Caco-2 (cell line): ENCODE measurements around the gene TM4SF20. TPM values are rescaled to one million over a fixed set of nuclear protein-coding genes. Genes with fewer than 3 reads are reported as not detected.

Experiments
- BruUV-seq: library from RNA; stranded (reverse); fragments of 400-500 nt; replicated peaks from 2 replicates; lab custom pipeline; 2021; lab: Mats Ljungman, UMichigan
- CTCF ChIA-PET: fragments of 300-600 bp; sonication (Branson Sonifier 250); formaldehyde crosslinking; loops from one replicate; lab custom pipeline; 2022; ENCODE audit warnings: antibody characterized with exemption; lab: Charles Lee
- POLR2A ChIA-PET: fragments of 300-600 bp; sonication (Branson Sonifier 250); formaldehyde crosslinking; loops from one replicate; lab custom pipeline; 2022; ENCODE audit warnings: antibody characterized with exemption; lab: Charles Lee
- DNase-seq, 2 experiments: peaks; one replicate each; pipeline versions ENCODE4 v3.0.0 to v3.0.0-alpha.2; 2020 to 2022
- H3K27me3 ChIP-seq: replicated peaks from 2 replicates; pipeline ENCODE4 v1.6.0; 2011; ENCODE audit warnings: low read length; ENCODE audit not compliant: control insufficient read depth, insufficient read depth
- H3K36me3 ChIP-seq: 2 replicates; pipeline ENCODE4 v1.5.1; 2011; ENCODE audit warnings: low read length; ENCODE audit not compliant: control insufficient read depth, insufficient read depth
- H3K4me1 ChIP-seq: fragments of 250-450 bp; sonication (Bioruptor Pico); 2 replicates; pipeline ENCODE4 v1.5.1; 2020; ENCODE audit warnings: mild to moderate bottlenecking
- H3K4me3 ChIP-seq: 2 replicates; pipeline ENCODE4 v1.5.1; 2011; ENCODE audit warnings: low read depth, mild to moderate bottlenecking, control low read depth, low read length
- H3K9me3 ChIP-seq: fragments of 250-450 bp; sonication (Bioruptor Pico); 2 replicates; pipeline ENCODE4 v1.5.1; 2020; ENCODE audit warnings: mild to moderate bottlenecking, moderate library complexity
- H3K27ac Mint-ChIP-seq: one replicate; pipeline ENCODE4 v1.8.0; 2022; ENCODE audit warnings: mixed read lengths; ENCODE audit not compliant: unreplicated experiment
- H3K27me3 Mint-ChIP-seq: one replicate; pipeline ENCODE4 v1.8.0; 2022; ENCODE audit warnings: mixed read lengths; ENCODE audit not compliant: insufficient read depth, unreplicated experiment
- H3K36me3 Mint-ChIP-seq: one replicate; pipeline ENCODE4 v1.8.0; 2022; ENCODE audit warnings: mild to moderate bottlenecking, mixed read lengths; ENCODE audit not compliant: insufficient read depth, unreplicated experiment
- H3K4me1 Mint-ChIP-seq: one replicate; pipeline ENCODE4 v1.8.0; 2022; ENCODE audit warnings: low read depth, mixed read lengths; ENCODE audit not compliant: unreplicated experiment
- H3K4me3 Mint-ChIP-seq: one replicate; pipeline ENCODE4 v1.8.0; 2022; ENCODE audit warnings: mild to moderate bottlenecking, moderate library complexity, mixed read lengths; ENCODE audit not compliant: unreplicated experiment
- H3K9me3 Mint-ChIP-seq: one replicate; pipeline ENCODE4 v1.8.0; 2022; ENCODE audit warnings: mixed read lengths; ENCODE audit not compliant: unreplicated experiment
- intact Hi-C: fragments of 100-400 bp; cut with micrococcal nuclease; formaldehyde crosslinking; loops from one replicate; pipeline ENCODE4 v1.10.0; 2022; ENCODE audit not compliant: unreplicated experiment
- total RNA-seq: library from RNA; stranded (reverse); gene quantifications from 2 replicates; pipeline ENCODE4 v1.2.3, GENCODE V29; 2022
- TF ChIP-seq, protein P1 (sequence below), 2 experiments: fragments of 200-600 bp in 1 of 2; IDR thresholded peaks; 1 replicate in 1 of 2; 2 replicates in 1 of 2; pipeline versions ENCODE4 v1.5.1 to v1.8.0; 2011 to 2022; ENCODE audit warnings: antibody characterized with exemption in 1 of 2, control low read depth in 1 of 2, inconsistent platforms in 1 of 2, low read depth in 1 of 2, low read length in 1 of 2, mild to moderate bottlenecking in 1 of 2, moderate library complexity in 1 of 2; ENCODE audit not compliant: insufficient read depth in 1 of 2, severe bottlenecking in 1 of 2, unreplicated experiment in 1 of 2

Gene TM4SF20
- total RNA-seq, 1 experiment from 2014 or later, result 0.20 TPM

DNA sequence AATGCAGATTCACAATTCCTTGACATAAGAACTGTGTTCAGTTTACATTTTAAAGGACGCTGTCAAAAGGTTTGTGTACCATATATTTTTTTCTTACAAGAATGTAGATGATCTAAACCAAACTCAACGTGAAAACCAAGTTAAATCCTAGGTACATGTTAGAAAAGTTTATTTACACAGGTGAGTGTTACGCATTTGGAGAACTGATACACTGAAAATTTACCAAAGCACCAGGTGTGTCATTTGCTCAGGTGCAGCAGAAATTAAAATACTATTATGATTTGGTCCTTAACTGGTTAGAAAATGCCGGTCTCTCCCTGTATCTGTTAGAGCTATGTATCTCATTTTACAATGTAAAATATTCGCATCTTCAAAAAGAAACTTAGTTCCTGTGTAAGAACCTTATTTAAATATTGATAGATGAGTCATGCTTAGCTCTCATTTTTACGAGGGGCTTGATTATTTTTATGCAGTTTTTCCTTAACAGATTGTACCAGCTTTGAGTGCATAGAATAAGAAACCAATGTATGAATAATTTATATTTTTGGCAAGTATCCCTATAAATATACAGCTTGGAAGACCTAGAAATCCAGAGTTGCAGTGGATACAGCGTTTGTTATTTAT, 29.0 kb downstream of the TM4SF20 start:
- Mint-ChIP-seq H3K4me3 (no peak overlapping the region), H3K9me3 (no peaks in the 10 kb centered on the region), H3K27ac (no peak overlapping the region), H3K4me1 (no peaks in the 10 kb centered on the region), H3K27me3 (no peaks in the 10 kb centered on the region), H3K36me3 (peaks cover 40% of the 10 kb centered on the region)
- no peaks in the 10 kb centered on the region for H3K4me1 ChIP-seq
- TF ChIP-seq, protein P1, sequence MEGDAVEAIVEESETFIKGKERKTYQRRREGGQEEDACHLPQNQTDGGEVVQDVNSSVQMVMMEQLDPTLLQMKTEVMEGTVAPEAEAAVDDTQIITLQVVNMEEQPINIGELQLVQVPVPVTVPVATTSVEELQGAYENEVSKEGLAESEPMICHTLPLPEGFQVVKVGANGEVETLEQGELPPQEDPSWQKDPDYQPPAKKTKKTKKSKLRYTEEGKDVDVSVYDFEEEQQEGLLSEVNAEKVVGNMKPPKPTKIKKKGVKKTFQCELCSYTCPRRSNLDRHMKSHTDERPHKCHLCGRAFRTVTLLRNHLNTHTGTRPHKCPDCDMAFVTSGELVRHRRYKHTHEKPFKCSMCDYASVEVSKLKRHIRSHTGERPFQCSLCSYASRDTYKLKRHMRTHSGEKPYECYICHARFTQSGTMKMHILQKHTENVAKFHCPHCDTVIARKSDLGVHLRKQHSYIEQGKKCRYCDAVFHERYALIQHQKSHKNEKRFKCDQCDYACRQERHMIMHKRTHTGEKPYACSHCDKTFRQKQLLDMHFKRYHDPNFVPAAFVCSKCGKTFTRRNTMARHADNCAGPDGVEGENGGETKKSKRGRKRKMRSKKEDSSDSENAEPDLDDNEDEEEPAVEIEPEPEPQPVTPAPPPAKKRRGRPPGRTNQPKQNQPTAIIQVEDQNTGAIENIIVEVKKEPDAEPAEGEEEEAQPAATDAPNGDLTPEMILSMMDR (IDR thresholded peaks at IDR 0.05; ENCODE audit: insufficient read depth in 1 of 2, low read depth in 1 of 2, low read length in 1 of 2, severe bottlenecking in 1 of 2, unreplicated experiment in 1 of 2), result no peak
- intact Hi-C loops, result no loop called here
- H3K9me3 ChIP-seq, result no peaks in the 10 kb centered on the region
- no peak for DNase-seq
- CTCF ChIA-PET, result no interaction called here
- POLR2A ChIA-PET, result no interaction called here
- no peaks in the 10 kb centered on the region for H3K27me3 ChIP-seq
- H3K36me3 ChIP-seq, result no peaks in the 10 kb centered on the region
- no TSS peak for BruUV-seq
- H3K4me3 ChIP-seq, result no peak overlapping the region

DNA sequence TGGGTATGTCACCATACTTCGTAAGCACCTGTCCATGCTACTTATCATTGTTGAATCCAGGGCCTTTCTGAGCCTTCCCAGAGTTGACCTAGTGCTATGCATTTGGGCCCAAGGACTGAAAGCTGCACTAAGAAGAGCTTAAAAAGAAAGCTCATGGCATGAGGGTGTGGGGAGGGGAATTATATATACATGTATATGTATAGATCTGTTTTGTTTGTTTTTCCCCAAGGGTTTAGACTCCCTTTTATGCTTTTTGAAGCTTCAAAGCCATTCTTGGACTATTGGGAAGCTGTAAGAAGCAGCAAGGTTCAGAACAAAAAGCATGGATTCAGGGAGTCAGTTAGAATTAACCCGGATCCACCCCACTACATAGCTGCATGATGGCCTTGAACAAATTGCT, 30.8 kb downstream of the TM4SF20 start:
- no peak for DNase-seq

DNA sequence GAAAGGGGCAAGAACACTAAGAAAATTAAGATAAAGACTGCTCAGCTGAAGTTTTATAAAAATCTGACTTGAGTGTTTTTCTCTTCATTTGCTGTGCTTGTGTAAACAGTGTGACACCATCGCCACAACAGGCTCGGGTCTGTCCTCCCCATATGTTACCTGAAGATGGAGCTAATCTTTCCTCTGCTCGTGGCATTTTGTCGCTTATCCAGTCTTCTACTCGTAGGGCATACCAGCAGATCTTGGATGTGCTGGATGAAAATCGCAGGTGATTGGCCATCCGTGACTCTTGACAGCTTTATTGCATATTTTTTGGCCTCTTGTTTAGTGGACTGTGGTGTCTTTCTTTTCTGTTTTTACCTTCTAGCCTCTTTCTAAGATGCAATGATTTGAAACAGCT, 32.0 kb downstream of the TM4SF20 start:
- Mint-ChIP-seq H3K27ac (no peak overlapping the region), H3K4me1 (no peaks in the 10 kb centered on the region), H3K4me3 (no peak overlapping the region), H3K36me3 (peaks cover 31% of the 10 kb centered on the region), H3K27me3 (no peaks in the 10 kb centered on the region), H3K9me3 (no peaks in the 10 kb centered on the region)
- H3K36me3 ChIP-seq, result no peaks in the 10 kb centered on the region
- CTCF ChIA-PET, result no interaction called here
- peak in 1 of 2 experiments; percentile 13 for DNase-seq
- H3K4me1 ChIP-seq, result no peaks in the 10 kb centered on the region
- POLR2A ChIA-PET, result no interaction called here
- TF ChIP-seq, protein P1 (IDR thresholded peaks at IDR 0.05; ENCODE audit: insufficient read depth in 1 of 2, low read depth in 1 of 2, low read length in 1 of 2, severe bottlenecking in 1 of 2, unreplicated experiment in 1 of 2), result no peak
- H3K4me3 ChIP-seq, result no peak overlapping the region
- intact Hi-C loops, result no loop called here
- no peaks in the 10 kb centered on the region for H3K9me3 ChIP-seq
- no peaks in the 10 kb centered on the region for H3K27me3 ChIP-seq
- no TSS peak for BruUV-seq

More for the DNA sequence above, 30.8 kb downstream of the TM4SF20 start:
- H3K27ac Mint-ChIP-seq, result no peak overlapping the region
- H3K9me3 ChIP-seq, result no peaks in the 10 kb centered on the region
- peaks cover 34% of the 10 kb centered on the region for H3K36me3 Mint-ChIP-seq
- H3K4me1 ChIP-seq, result no peaks in the 10 kb centered on the region
- H3K27me3 ChIP-seq, result no peaks in the 10 kb centered on the region
- no peak overlapping the region for H3K4me3 Mint-ChIP-seq
- H3K27me3 Mint-ChIP-seq, result no peaks in the 10 kb centered on the region
- no peaks in the 10 kb centered on the region for H3K36me3 ChIP-seq
- ChIA-PET POLR2A (interaction anchor here (0.6 to 0.7 kb wide), 2 partner anchors 12 to 325 kb away, joined by 3 read pairs; no protein-coding TSS in a partner anchor), CTCF (interaction anchor here (1.0 kb wide), 1 partner anchor 35 kb away, joined by 3 read pairs; no protein-coding TSS in a partner anchor)
- H3K4me1 Mint-ChIP-seq, result no peaks in the 10 kb centered on the region
- TF ChIP-seq, protein P1 (IDR thresholded peaks at IDR 0.05; ENCODE audit: insufficient read depth in 1 of 2, low read depth in 1 of 2, low read length in 1 of 2, severe bottlenecking in 1 of 2, unreplicated experiment in 1 of 2), result no peak
- no peak overlapping the region for H3K4me3 ChIP-seq
- intact Hi-C loops, result no loop called here
- H3K9me3 Mint-ChIP-seq, result no peaks in the 10 kb centered on the region
- BruUV-seq, result no TSS peak
